HG03060 (cell line): Measurements from ENCODE around the gene ACAP3.
"Not testable (repeated sequence)": the region's sequence is repeated elsewhere in the genome, so short reads cannot be mapped to it uniquely, and the experiment has no call there.

Experiments used
- ATAC-seq: cut with Tn5 transposase; IDR thresholded peaks from one replicate; pipeline ENCODE4 v1.9.1; 2021; ENCODE audit warnings: low read depth, moderate number of reproducible peaks; ENCODE audit not compliant: unreplicated experiment

The ACAP3 gene

GRCh38 chr1:1248009-1248913 lies 59.5 kb downstream of the ACAP3 start:
- ATAC-seq: not testable (repeated sequence)

DNA sequence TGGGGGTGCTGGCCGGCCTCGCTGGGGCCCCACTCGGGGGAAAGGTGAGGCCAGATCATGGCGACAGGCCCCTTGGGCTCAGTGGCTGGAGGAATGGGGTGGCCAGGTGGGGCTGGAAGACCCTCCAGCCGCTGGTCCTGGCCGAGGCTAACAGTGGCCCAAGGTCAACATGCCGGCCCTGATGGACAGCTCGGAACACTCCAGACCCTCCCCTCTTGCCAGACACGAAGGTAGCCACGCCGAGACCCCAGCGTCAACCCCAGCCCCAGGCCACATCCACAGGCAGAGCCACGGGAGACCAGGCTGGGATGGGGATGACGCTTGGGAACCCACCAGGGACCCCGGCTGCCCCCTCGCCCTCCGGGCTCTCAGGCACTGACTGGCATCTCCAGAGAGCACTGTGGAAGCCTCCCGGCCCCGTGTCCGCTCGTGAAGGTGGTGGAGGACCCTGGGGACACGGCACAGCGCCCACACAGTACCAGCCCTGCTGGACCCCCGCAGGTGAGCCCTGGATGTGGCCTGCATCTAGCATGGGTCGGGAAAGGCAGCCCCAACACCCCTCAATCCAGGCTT lies 60.3 kb downstream of the ACAP3 start:
- ATAC-seq: no peak

DNA sequence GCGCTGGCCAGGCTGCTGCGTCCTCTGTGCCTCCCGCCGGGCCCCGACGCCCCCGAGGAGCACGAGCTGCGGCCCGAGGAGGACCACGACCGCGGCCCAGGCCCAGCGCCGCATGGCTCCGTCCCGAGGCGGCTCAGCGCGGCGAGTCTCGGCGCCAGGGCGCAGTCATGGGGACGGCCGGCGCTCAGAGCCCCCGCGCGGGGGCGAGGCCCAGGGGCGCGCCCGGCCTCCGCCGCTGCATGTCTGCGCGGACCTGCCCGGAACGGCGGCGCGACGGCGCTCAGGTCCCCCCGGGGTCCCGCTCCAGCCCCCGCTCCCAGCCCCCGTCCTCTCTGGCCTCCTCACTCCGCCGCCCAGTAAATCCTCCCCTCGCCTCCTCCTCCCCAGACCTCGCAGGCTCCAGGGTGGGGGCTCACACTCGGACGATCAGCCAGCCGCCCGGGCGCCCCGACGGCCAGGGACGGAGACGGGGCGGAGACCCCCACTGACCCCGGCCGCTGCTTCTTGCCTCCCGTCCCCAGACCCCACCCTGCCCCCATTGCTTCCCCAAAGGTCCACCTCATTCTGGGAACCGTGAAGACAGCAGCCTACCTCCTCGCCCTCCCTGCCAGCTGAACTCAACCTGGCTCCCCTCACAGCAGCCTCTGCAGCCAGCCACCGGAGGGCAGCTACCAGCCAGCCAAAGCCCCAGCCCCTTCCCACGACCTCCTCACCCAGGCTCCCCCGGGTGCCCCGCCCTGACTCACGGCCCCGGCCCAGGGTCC lies 61.0 kb downstream of the ACAP3 start, which contains the start of gene C1QTNF12:
Gene C1QTNF12, minus strand, starts transcription at position 146 of the 764 bp plus-strand sequence. Its CDS starts 32 bp downstream, at position 114.
- no peak for ATAC-seq

- no peak for ATAC-seq
Observed at GRCh38 chr1:1245817-1246576, 61.7 kb downstream of the ACAP3 start.

DNA sequence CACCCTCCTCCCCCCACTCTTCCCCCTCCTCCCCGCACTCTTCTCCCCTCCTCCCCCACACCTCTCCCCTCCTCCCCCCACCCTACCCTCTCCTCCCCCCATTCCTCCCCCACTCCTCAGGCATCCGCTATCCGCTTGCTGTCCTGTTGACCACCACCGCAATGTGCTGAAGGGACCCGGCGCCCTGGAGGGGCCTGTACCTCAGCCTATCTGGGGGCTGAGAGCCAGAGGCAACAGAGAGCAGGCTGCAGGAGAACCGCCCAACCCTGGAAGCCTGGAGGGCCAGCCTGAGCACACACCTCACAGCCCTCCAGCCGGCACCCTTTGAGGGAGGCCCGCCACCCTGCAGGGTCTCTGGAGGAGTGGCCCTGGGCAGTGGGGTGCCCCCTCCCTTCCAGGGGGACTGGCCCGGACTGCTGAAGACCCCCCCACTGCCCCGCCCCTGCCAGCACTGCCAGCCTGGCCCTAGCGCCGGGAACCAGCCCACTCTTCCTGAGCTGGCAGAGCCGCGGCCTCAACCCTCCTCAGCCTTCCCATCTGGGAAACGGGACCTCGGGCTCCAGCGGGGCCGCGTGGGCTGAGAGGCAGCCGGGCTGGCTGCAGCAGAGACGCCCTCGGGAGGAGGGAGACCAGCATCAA lies 62.4 kb downstream of the ACAP3 start:
- no peak for ATAC-seq

- ATAC-seq: no peak
Observed at GRCh38 chr1:1244192-1244811, 63.4 kb downstream of the ACAP3 start.

DNA sequence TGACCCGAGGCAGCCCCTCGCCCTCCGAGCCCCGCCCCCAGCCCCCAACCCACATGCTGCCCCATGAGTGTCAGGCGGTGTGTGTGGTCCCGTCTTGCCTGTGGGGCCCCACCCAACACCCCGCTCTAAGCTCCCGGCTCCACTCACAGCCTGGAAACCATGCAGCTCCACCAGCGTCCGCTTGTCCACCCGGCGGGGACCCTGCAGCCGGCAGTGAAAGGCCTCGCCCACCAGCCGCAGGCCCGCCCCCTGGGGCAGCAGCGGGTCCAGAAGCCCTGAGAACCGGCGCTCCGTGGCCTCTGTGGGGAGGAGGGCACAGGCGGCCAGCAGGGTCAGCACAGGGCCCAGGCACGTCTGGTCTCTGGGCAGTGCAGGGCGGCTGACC lies 63.9 kb downstream of the ACAP3 start:
- no peak for ATAC-seq

GRCh38 chr1:1243266-1243660 lies 64.5 kb downstream of the ACAP3 start:
- no peak for ATAC-seq

DNA sequence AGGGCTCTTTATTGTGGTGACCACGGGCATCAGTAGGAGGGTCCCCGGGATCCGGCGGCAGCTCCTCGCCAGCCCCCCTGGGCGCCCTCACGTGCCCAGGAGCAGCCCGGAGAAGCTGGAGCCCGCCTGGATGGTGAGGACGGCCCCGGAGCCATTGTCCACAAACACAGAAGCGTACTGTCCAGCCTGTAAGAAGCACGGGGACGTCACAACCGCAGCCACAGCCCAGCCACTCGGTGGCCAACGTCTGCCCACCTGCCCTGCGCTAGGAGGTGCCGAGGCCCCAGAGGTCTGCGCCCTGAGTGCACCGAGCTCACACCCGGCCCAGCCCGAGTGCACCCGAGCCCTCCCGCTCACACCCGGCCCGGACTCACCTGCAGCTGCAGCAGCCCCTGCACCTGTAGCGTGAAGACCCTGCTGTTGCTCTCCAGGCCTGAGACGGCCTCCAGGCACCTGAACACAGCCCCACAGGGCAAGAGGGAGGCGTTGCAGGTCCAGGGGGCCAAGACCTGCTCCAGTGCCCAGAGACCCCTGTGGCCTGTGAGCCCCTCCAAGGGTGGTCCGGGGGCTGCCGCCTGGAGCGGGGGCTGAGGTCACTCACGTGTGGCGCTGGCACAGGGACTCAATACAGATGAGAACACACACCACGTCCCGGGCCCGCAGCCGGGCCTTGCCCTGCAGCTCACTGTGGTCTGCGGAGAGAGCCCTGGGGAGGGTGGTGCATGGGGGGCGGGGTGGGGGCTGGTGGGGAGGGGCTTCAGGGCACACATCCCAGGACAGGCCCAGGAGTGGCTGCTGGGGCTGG lies 65.1 kb downstream of the ACAP3 start:
- no peak for ATAC-seq
